NCI-H446 (cell line): ENCODE measurements around the gene TXLNB.

Experiments used
- DNase-seq, 2 experiments: peaks; one replicate each; lab custom pipeline; 2025; lab: John Stamatoyannopoulos, UW

TXLNB gene

GRCh38 chr6:139291813-139292619 is at the start of gene TXLNB:
Gene TXLNB (minus strand): TSS chr6:139291998. CDS start chr6:139288899, 3,099 bp downstream.
- DNase-seq = peak in 1 of 2 experiments; percentile 37

GRCh38 chr6:139341060-139341459 is 49.3 kb upstream of the TXLNB start:
- no peak for DNase-seq

GRCh38 chr6:139338795-139339194 is 47.0 kb upstream of the TXLNB start:
- DNase-seq = no peak

- DNase-seq = no peak
These were observed 46.0 kb upstream of the TXLNB start for GRCh38 chr6:139337830-139338229.

- DNase-seq = peak in 1 of 2 experiments; percentile 49
These were observed 45.2 kb upstream of the TXLNB start for GRCh38 chr6:139337001-139337400.

- DNase-seq = peak; percentile 25 to 89
These were observed 44.7 kb upstream of the TXLNB start for GRCh38 chr6:139336488-139336887.

GRCh38 chr6:139335447-139336210 is 43.8 kb upstream of the TXLNB start:
- DNase-seq = no peak

GRCh38 chr6:139334806-139335446 is 43.1 kb upstream of the TXLNB start:
- peak in 1 of 2 experiments; percentile 37 for DNase-seq

GRCh38 chr6:139330826-139331500 is 39.2 kb upstream of the TXLNB start:
- no peak for DNase-seq

- DNase-seq = no peak
These were observed 38.5 kb upstream of the TXLNB start for GRCh38 chr6:139330306-139330705.

GRCh38 chr6:139329224-139329623 is 37.4 kb upstream of the TXLNB start:
- DNase-seq = no peak

- DNase-seq = no peak
These were observed 35.2 kb upstream of the TXLNB start for GRCh38 chr6:139327038-139327437.

- no peak for DNase-seq
These were observed 33.9 kb upstream of the TXLNB start for GRCh38 chr6:139325686-139326085.

GRCh38 chr6:139325125-139325524 is 33.3 kb upstream of the TXLNB start:
- no peak for DNase-seq

GRCh38 chr6:139324301-139324555 is 32.4 kb upstream of the TXLNB start:
- no peak for DNase-seq

- no peak for DNase-seq
These were observed 31.9 kb upstream of the TXLNB start for GRCh38 chr6:139323511-139324300.

- DNase-seq = no peak
These were observed 28.3 kb upstream of the TXLNB start for GRCh38 chr6:139320081-139320480.

- no peak for DNase-seq
These were observed 25.0 kb upstream of the TXLNB start for GRCh38 chr6:139316622-139317317.

- DNase-seq = no peak
These were observed 22.2 kb upstream of the TXLNB start for GRCh38 chr6:139313784-139314545.

- no peak for DNase-seq
These were observed 21.4 kb upstream of the TXLNB start for GRCh38 chr6:139313229-139313628.
